ENCODE data around the gene KCNJ10. TPM values are rescaled to one million over a fixed set of nuclear protein-coding genes. Genes with fewer than 3 reads are reported as not detected.

The KCNJ10 gene
- polyA plus RNA-seq, 1 donor (not counting 4 experiments of a cell fraction or from before 2014, with no cell fraction given), result not detected

DNA sequence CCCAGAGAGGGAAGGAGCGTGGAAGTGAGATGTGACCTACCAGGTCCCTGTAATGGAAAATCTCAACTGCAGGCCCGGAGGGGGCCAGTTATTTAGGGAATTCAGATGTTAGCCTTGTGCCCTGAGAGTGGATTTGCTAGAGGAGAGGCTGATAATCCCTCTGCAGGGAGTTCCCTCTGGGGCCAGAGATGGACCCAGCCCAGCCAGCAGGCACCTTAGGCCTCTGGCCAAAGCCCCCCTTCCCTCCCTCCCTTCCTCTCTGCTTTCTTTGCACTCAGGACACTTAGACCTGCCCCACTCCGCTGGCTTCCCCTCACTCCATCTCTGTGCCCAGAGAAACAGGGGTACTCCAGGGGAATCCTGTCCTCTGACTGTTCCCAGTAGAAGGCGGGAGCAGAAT, 44.1 kb upstream of the KCNJ10 start:
- TF ChIP-seq EZH2 (IDR thresholded peaks at IDR 0.05; ENCODE audit: low read length) (no peak), CTCF (optimal IDR thresholded peaks at IDR 0.05 in 1 of 3, IDR thresholded peaks at IDR 0.05 in 1 of 3, conservative IDR thresholded peaks at IDR 0.05 in 1 of 3; ENCODE audit: extremely low read depth in 1 of 3, insufficient read depth in 2 of 3, low read length in 3 of 3) (no peak)
- no peaks in the 10 kb centered on the region for H3K9me1 ChIP-seq (ENCODE audit: control insufficient read depth, extremely low read depth, insufficient read depth, low read length)
- no peaks in the 10 kb centered on the region for H3K79me2 ChIP-seq (ENCODE audit: control insufficient read depth, insufficient read depth, low read length)
- H3K36me3 ChIP-seq (ENCODE audit: control insufficient read depth in 2 of 2, extremely low read depth in 1 of 2, insufficient read depth in 2 of 2, low read length in 2 of 2), result no peaks in the 10 kb centered on the region
- no peak for DNase-seq (ENCODE audit: low read depth, low spot score)
- no peaks in the 10 kb centered on the region for H3K9me3 ChIP-seq (ENCODE audit: control insufficient read depth, low read depth, low read length)
- no peak for FAIRE-seq
- H3K4me1 ChIP-seq (ENCODE audit: control insufficient read depth, extremely low read depth, insufficient read depth, low read length), result peaks cover 16% of the 10 kb centered on the region
- no peaks in the 10 kb centered on the region for H4K20me1 ChIP-seq (ENCODE audit: control insufficient read depth, extremely low read depth, insufficient read depth, low read length)
- H3K27ac ChIP-seq (ENCODE audit: control insufficient read depth, insufficient read depth, low read length), result no peak overlapping the region
- no peak overlapping the region for H3K4me2 ChIP-seq (ENCODE audit: control insufficient read depth, extremely low read depth, insufficient read depth, low read depth, low read length)
- no peak overlapping the region for H3K9ac ChIP-seq (ENCODE audit: control insufficient read depth, extremely low read depth, insufficient read depth, low read length)
- dilution Hi-C loops (cut with MboI; ENCODE audit: extremely low pct_ligation_motif_present, low sequenced_read_pairs), result no loop called here
- H3K27me3 ChIP-seq (ENCODE audit: control insufficient read depth, extremely low read depth, insufficient read depth, low read length), result no peaks in the 10 kb centered on the region
- no peak overlapping the region for H3K4me3 ChIP-seq (ENCODE audit: control insufficient read depth in 2 of 3, extremely low read depth in 1 of 3, insufficient read depth in 2 of 3, low read depth in 1 of 3, low read length in 3 of 3)
- no peak overlapping the region for H2AFZ ChIP-seq (ENCODE audit: control insufficient read depth, low read length)

DNA sequence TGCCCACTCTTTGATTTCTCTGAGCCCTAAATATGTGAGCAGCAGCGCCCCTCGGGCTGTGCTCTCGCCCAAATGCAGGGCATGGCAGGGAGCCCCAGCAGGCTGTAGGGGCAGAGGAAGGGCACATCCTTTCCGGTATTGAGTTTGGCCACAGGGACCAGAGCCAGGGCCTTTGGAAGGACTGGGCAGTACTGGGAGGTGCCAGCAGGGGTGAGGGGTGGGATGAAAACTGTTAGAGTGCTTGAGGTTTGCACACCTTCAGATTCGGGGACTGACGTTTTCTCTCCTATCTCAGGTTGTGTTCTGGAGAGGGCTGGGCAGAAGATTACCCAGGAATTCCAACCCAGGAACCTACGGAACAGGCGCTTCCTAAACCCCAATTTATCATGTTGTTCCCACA, 43.4 kb upstream of the KCNJ10 start:
- FAIRE-seq (no peak), DNase-seq (ENCODE audit: low read depth, low spot score) (no peak)
- dilution Hi-C loops (cut with MboI; ENCODE audit: extremely low pct_ligation_motif_present, low sequenced_read_pairs), result no loop called here
- no peaks in the 10 kb centered on the region for H3K36me3 ChIP-seq (ENCODE audit: control insufficient read depth in 2 of 2, extremely low read depth in 1 of 2, insufficient read depth in 2 of 2, low read length in 2 of 2)
- H4K20me1 ChIP-seq (ENCODE audit: control insufficient read depth, extremely low read depth, insufficient read depth, low read length), result no peaks in the 10 kb centered on the region
- no peaks in the 10 kb centered on the region for H3K9me3 ChIP-seq (ENCODE audit: control insufficient read depth, low read depth, low read length)
- H3K27ac ChIP-seq (ENCODE audit: control insufficient read depth, insufficient read depth, low read length), result no peak overlapping the region
- H3K9me1 ChIP-seq (ENCODE audit: control insufficient read depth, extremely low read depth, insufficient read depth, low read length), result no peaks in the 10 kb centered on the region
- peaks cover 16% of the 10 kb centered on the region for H3K4me1 ChIP-seq (ENCODE audit: control insufficient read depth, extremely low read depth, insufficient read depth, low read length)
- no peak overlapping the region for H3K9ac ChIP-seq (ENCODE audit: control insufficient read depth, extremely low read depth, insufficient read depth, low read length)
- TF ChIP-seq CTCF (optimal IDR thresholded peaks at IDR 0.05 in 1 of 3, IDR thresholded peaks at IDR 0.05 in 1 of 3, conservative IDR thresholded peaks at IDR 0.05 in 1 of 3; ENCODE audit: extremely low read depth in 1 of 3, insufficient read depth in 2 of 3, low read length in 3 of 3) (peak in 1 of 3 experiments; percentile 13), EZH2 (IDR thresholded peaks at IDR 0.05; ENCODE audit: low read length) (no peak)
- no peaks in the 10 kb centered on the region for H3K79me2 ChIP-seq (ENCODE audit: control insufficient read depth, insufficient read depth, low read length)
- no peaks in the 10 kb centered on the region for H3K27me3 ChIP-seq (ENCODE audit: control insufficient read depth, extremely low read depth, insufficient read depth, low read length)
- no peak overlapping the region for H3K4me3 ChIP-seq (ENCODE audit: control insufficient read depth in 2 of 3, extremely low read depth in 1 of 3, insufficient read depth in 2 of 3, low read depth in 1 of 3, low read length in 3 of 3)
- H3K4me2 ChIP-seq (ENCODE audit: control insufficient read depth, extremely low read depth, insufficient read depth, low read depth, low read length), result no peak overlapping the region
- H2AFZ ChIP-seq (ENCODE audit: control insufficient read depth, low read length), result no peak overlapping the region

All from keratinocyte (primary cell).